SHP77 (cell line): ENCODE measurements around the gene EFCAB10.
"Not testable (repeated sequence)": the region's sequence is repeated elsewhere in the genome, so short reads cannot be mapped to it uniquely, and the experiment has no call there.

ENCODE experiments used
- DNase-seq, 2 experiments: peaks; one replicate each; lab custom pipeline; 2025; lab: John Stamatoyannopoulos, UW

The EFCAB10 gene

DNA sequence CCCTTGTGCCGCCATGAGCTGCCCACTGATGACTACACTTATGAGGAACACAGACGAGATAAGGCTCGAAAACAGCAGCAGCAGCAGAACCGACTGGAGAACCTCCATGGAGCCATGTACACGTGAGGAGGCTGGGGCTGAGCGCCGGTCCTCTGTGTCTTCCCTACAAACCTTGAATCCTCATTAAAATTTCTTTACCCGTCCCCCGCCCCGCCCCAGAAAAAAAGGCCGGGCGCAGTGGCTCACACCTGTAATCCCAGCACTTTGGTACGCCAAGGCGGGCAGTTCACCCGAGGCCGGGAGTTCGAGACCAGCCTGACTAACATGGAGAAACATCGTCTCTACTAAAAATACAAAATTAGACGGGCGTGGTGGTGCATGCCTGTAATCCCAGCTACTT lies 50.7 kb downstream of the EFCAB10 start:
- no peak for DNase-seq

DNA sequence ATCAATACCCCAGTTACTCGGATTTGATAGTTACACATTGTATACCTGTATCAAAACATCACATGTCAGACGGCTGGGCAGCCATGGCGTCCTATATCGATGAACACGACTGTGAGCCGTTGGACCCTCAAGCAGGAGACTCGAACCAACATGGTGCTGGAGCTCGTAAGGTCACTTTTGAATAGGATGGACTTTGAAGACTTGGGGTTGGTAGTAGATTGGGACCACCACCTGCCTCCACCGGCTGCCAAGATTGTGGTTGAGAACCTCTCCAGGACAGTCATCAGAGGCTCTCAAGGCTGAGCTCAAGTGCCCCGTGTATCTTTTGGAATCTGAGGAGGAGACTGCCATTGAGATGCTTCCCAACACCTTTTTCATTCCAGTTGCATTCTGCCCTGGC lies 51.2 kb downstream of the EFCAB10 start:
- no peak for DNase-seq

DNA sequence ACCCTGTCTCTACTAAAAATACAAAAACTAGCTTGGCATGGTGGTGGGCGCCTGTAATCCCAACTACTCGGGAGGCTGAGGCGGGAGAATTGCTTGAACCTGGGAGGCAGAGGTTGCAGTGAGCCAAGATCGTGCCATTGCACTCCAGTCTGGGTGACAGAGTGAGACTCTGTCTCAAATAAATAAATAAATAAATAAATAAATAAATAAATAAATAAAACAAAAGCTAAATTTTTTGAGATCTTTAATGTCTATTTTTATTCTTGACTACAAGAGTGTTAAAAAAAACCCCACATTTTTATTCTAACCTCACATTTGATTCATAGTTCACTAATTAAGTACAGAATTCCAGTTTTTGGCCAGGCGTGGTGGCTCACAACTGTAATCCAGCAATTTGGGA lies 53.6 kb downstream of the EFCAB10 start:
- DNase-seq = not testable (repeated sequence)

DNA sequence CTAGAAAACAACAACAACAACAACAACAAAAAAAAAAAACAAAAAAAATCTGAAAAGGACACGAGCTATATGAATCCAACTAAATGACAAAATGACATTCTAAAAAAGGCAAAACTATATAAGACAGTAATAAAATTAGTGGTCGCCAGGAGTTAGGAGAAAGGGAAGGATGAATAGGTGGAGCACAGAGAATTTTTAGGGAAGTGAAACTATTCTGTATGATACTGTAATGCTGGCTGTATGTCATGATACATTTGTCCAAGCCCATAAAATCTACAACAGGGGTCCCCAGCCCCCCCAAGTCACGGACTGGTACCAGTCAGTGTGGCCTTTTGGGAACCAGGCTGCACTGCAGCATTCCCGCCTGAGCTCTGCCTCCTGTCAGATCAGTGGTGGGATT lies 56.5 kb downstream of the EFCAB10 start:
- DNase-seq = no peak

DNA sequence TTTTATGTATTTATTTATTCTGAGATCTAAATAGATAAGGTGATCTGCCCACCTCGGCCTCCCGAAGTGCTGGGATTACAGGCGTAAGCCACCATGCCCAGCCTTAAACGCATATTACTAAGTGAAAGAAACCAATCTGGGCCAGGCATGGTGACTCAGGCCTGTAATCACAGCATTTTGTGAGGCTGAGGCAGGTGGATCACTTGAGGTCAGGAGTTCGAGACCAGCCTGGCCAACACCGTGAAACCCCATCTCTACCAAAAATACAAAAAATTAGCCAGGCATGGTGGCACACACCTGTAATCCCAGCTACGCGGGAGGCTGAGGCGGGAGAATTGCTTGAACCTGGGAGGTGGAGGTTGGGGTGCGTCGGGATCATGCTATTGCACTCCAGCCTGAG lies 56.9 kb downstream of the EFCAB10 start:
- not testable (repeated sequence) for DNase-seq

DNA sequence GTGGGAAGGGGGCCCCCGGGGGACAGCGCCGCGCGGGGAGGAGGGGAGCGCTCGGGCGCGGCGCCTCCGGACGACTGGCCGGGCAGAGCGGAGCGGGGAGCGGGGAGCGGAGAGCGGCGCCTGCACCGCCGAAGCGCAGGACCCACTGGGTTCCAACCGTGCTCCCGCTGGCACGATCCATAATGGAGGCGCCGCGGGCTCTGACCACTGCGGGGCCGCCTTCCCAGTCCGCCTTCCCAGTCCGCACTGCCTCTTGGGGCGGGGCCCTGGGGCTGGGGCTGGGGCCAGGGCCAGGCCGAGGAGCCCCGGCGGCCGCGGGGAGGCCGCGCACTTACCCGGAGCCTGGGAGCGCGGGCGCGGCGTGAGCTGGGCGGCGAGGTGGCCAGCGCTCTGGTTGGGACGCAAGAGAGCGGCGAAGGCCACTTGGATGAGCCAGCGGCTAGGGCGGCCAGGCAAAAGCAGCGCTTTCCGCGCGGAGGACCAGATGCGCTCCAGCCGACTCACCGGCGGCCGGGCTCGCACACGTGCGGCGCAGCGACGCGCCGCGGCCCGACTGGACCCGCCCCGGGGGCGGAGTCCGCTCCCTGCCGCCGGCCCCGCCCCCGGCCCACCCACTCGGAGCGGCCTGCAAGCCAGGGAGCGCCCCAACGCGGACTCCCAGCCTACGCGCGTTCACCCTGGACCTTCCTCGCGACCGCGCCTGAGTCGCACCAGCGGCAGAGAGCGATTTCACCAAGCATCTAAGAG lies 59.4 kb downstream of the EFCAB10 start, which contains the start of gene PUS7:
TSS of gene PUS7 (minus strand) at position 555 of the 747 bp plus-strand sequence. CDS start 13,759 bp downstream, outside the sequence.
- peak; percentile 66 to 81 for DNase-seq

DNA sequence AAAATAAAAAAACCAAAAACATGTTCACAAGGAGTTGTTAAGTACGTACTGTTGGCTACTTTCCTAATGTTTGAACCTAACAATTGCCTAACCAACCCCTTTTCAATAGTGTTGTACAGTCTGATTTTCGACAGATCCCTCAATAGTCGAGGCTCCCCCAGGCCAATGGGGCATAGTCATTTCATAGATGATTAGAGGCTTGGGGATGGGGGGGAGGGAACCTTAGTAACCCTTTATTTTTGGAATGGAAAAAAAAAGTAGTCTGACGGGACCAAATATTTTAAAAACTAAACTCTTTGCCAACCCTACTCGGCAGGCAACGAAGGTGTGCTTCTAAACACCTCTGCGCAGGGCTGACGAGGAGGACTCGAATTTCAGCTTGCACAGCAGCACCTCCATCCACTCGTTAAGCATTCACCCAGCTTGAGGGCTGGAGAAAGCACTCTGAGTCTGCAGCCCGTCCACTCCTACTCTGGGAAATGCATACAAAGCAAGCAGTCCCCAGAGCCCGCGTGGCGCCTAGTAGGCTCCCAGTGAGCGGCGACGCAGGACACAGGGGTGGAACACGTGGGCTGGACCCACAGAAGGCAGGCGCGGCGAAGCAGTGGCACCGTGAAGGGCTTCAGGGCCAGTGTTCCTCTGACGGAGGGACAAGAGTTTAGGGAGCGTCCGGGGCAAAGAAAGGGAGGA lies 60.1 kb downstream of the EFCAB10 start:
- peak; percentile 21 to 55 for DNase-seq

DNA sequence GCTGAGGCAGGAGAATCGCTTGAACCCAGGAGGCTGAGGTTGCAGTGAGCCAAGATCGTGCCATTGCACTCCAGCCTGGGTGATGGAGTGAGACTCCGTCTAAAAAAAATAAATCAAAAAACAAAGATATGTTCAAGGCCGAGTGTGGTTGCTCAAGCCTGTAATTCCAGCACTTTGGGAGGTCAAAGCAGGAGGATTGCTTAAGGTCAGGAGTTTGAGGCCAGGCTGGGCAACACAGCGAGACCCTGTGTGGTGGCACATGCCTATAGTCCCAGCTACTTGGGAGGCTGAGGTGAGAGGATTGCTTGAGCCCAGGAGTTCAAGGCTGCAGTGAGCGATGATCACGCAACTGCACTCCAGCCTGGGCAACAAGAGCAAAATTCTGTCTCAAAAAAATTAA lies 60.7 kb downstream of the EFCAB10 start:
- not testable (repeated sequence) for DNase-seq

DNA sequence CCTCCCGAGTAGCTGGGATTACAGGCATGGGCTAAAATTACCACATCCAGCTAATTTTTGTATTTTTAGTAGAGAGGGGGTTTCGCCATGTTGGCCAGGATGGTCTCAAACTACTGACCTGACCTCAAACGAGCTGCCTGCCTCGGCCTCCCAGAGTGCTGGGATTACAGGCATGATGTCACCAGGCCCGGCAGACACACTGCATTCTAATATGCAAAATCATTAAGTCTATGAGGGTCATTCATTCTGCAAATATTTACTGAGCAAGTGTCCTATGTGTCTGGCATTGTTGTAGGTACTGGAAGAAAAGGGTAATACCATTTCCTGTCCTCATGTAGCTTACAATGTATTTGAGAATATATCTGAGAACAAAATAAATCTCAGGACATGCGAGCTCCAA lies 61.9 kb downstream of the EFCAB10 start:
- no peak for DNase-seq

DNA sequence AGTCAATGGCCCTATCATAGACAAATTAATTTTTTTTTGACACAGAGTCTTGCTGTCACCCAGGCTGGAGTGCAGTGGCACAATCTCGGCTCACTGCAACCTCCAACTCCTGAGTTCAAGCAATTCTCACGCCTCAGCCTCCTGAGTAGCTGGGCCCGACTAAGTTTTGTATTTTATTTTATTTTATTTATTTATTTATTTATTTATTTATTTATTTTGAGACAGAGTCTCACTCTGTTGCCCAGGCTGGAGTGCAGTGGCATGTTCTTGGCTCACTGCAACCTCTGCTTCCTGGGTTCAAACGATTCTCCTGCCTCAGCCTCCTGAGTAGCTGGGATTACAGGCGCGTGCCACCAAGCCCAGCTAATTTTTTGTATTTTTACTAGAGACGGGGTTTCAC lies 65.7 kb downstream of the EFCAB10 start:
- DNase-seq = not testable (repeated sequence)
